ENCODE data around the gene SRSF3.

DNA sequence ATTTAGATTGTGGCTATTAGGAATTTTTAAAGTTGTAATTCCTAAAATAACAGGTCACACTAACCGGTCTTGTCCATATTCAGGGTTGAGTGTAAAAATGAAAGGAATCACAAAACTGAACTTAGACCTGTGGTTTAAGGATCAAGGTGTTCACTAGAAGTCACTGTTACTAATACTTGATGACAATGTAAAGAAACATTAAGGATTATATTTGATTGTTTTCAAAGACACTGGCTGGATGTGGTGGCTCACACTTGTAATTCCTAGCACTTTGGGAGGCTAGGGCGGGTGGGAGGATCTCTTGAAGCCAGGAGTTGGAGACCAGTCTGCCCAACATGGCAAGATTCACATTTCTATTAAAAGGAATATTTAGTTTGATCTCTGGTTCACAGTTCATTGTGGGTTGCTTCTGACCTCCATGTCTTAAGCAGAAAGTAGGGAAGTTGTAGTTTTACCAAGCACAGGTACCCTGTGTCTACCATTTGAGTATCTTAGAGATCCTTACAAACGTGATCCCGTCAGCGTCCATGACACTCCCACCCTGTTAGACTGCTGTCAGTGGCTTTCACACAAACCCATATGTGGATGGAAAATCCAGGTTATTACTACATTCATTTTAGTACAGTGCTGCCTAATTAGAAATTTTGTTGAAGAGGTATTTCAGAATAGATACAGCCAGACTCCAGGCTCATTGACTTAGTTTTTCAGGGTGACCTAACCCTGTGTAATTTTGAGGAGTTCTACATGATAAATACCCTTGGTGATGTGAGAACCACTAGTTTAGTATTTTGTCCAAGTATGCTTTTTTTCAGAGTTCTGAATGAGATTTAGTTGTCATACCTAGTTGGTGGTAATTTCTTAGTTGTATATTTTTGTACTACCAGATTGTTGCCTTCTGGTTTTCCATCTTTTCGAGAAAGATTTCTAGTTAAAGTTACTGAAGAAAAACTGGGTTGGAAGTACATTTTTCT is 10.2 kb downstream of the SRSF3 start:
- no peak for TF ChIP-seq CTCF (conservative IDR thresholded peaks at IDR 0.05 in 1 of 2, IDR thresholded peaks at IDR 0.05 in 1 of 2; ENCODE audit: extremely low read depth in 1 of 2, insufficient read depth in 1 of 2, low read depth in 1 of 2, low read length in 2 of 2)
- no peak for TF ChIP-seq EZH2 (IDR thresholded peaks at IDR 0.05; ENCODE audit: borderline replicate concordance, low read length)

Data from mammary epithelial cell (primary cell).